Measurements from ENCODE around the gene SPEF2. TPM values are rescaled to one million over a fixed set of nuclear protein-coding genes. Genes with fewer than 3 reads are reported as not detected.
"Not testable (repeated sequence)": the region's sequence is repeated elsewhere in the genome, so short reads cannot be mapped to it uniquely, and the experiment has no call there.

SPEF2 gene
- total RNA-seq, 2 experiments from 2014 or later: 10.6 to 13.0 TPM

DNA sequence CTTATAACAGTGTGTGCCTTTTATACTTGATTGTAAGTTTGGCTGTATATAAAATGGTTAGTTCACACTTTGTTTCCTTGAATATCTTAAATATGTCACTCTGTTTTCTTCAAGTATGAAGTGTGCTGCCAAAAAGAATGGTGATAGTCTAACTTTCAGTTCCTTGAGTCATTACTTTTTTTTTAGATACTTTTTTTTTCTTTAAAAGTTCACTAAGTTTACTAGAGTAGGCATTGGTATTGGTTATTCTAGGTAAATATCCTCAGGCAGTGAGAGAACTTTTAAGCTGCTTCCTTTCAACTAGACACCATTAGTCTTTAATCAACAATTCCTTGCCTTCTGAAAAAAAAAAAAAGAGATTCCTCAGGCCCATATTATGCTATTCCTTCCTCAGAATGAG, 41.9 kb downstream of the SPEF2 start:
- Mint-ChIP-seq H3K4me1 (ENCODE audit: low read depth) (peaks cover 20% of the 10 kb centered on the region), H3K4me3 (no peak overlapping the region), H3K27me3 (no peaks in the 10 kb centered on the region), H3K27ac (no peak overlapping the region), H3K36me3 (peaks cover 16% of the 10 kb centered on the region), H3K9me3 (peaks cover 6% of the 10 kb centered on the region)
- ChIA-PET CTCF (interaction anchor here (0.6 to 5.9 kb wide), 6 partner anchors 8 to 476 kb away, joined by 3 to 51 read pairs (median 4); no protein-coding TSS in a partner anchor), POLR2A (no interaction called here)
- intact Hi-C loops (cut with micrococcal nuclease): loop anchor here (2.0 kb wide), 2 partner anchors 117 to 265 kb away; no protein-coding TSS in a partner anchor
- no peak for DNase-seq

GRCh38 chr5:35660451-35660850, 42.8 kb downstream of the SPEF2 start:
- Mint-ChIP-seq H3K27me3 (no peaks in the 10 kb centered on the region), H3K27ac (no peak overlapping the region), H3K4me3 (no peak overlapping the region), H3K36me3 (peaks cover 16% of the 10 kb centered on the region), H3K4me1 (ENCODE audit: low read depth) (peaks cover 26% of the 10 kb centered on the region), H3K9me3 (peaks cover 6% of the 10 kb centered on the region)
- DNase-seq: no peak
- intact Hi-C loops (cut with micrococcal nuclease): no loop called here
- ChIA-PET CTCF (interaction anchor here (5.1 to 5.9 kb wide), 2 partner anchors 9 to 265 kb away, joined by 47 to 51 read pairs; no protein-coding TSS in a partner anchor), POLR2A (no interaction called here)

- Mint-ChIP-seq H3K9me3 (peaks cover 6% of the 10 kb centered on the region), H3K4me3 (no peak overlapping the region), H3K4me1 (ENCODE audit: low read depth) (peaks cover 37% of the 10 kb centered on the region), H3K27ac (no peak overlapping the region), H3K36me3 (peaks cover 34% of the 10 kb centered on the region), H3K27me3 (no peaks in the 10 kb centered on the region)
- DNase-seq: no peak
- CTCF ChIA-PET: interaction anchor here (0.6 to 2.9 kb wide), 2 partner anchors 13 to 262 kb away, joined by 3 to 18 read pairs; no protein-coding TSS in a partner anchor
- intact Hi-C loops (cut with micrococcal nuclease): no loop called here
- POLR2A ChIA-PET: no interaction called here
Measured at GRCh38 chr5:35664584-35664983, 46.9 kb downstream of the SPEF2 start.

- Mint-ChIP-seq H3K4me3 (no peak overlapping the region), H3K4me1 (ENCODE audit: low read depth) (peaks cover 37% of the 10 kb centered on the region), H3K27me3 (no peaks in the 10 kb centered on the region), H3K9me3 (peaks cover 6% of the 10 kb centered on the region), H3K36me3 (peaks cover 34% of the 10 kb centered on the region), H3K27ac (no peak overlapping the region)
- POLR2A ChIA-PET: no interaction called here
- DNase-seq: no peak
- intact Hi-C loops (cut with micrococcal nuclease): no loop called here
- CTCF ChIA-PET: interaction anchor here (0.6 to 2.9 kb wide), 4 partner anchors 14 to 261 kb away, joined by 3 to 18 read pairs (median 4); partner anchors contain the start of gene SPEF2
Measured at GRCh38 chr5:35665096-35665495, 47.4 kb downstream of the SPEF2 start.

- no peaks in the 10 kb centered on the region for H3K9me3 Mint-ChIP-seq
Measured at GRCh38 chr5:35668319-35668718, 50.7 kb downstream of the SPEF2 start.

DNA sequence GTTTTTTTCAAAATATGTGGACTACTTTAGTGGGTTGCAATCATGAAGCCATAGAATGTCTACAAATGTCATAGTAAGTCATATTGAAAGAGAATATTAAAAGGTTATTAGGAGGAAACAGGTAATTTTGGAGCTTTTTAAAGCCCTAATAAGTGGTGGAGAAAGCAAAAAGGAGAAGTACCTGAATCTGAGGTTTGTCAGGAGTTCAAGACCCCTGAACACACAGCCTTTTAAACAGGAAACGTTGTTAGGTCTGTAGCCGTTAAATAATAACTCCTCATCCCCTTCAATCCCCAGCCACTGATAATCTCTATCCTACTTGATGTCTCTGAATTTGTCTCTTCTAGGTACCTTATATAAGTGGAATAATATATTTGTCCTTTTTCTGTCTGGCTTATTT, 51.1 kb downstream of the SPEF2 start:
- Mint-ChIP-seq H3K4me3 (no peak overlapping the region), H3K36me3 (peaks cover 21% of the 10 kb centered on the region), H3K4me1 (ENCODE audit: low read depth) (peaks cover 69% of the 10 kb centered on the region), H3K9me3 (no peaks in the 10 kb centered on the region), H3K27ac (no peak overlapping the region), H3K27me3 (no peaks in the 10 kb centered on the region)
- POLR2A ChIA-PET: no interaction called here
- CTCF ChIA-PET: interaction anchor here (1.0 to 1.2 kb wide), 3 partner anchors 17 to 257 kb away, joined by 4 to 7 read pairs (median 4); no protein-coding TSS in a partner anchor
- DNase-seq: no peak
- intact Hi-C loops (cut with micrococcal nuclease): loop anchor here (1.0 to 2.0 kb wide), 3 partner anchors 68 to 236 kb away; no protein-coding TSS in a partner anchor

More at GRCh38 chr5:35668319-35668718, 50.7 kb downstream of the SPEF2 start:
- CTCF ChIA-PET: interaction anchor here (1.0 kb wide), 2 partner anchors 165 to 258 kb away, joined by 4 read pairs; no protein-coding TSS in a partner anchor
- H3K27ac Mint-ChIP-seq: peak overlapping the region; percentile 38
- intact Hi-C loops (cut with micrococcal nuclease): loop anchor here (1.0 to 2.0 kb wide), 3 partner anchors 68 to 236 kb away; no protein-coding TSS in a partner anchor
- H3K4me3 Mint-ChIP-seq: no peak overlapping the region
- H3K36me3 Mint-ChIP-seq: peaks cover 23% of the 10 kb centered on the region
- no peaks in the 10 kb centered on the region for H3K27me3 Mint-ChIP-seq
- POLR2A ChIA-PET: no interaction called here
- peak; percentile 30 for DNase-seq
- H3K4me1 Mint-ChIP-seq (ENCODE audit: low read depth): peaks cover 64% of the 10 kb centered on the region

DNA sequence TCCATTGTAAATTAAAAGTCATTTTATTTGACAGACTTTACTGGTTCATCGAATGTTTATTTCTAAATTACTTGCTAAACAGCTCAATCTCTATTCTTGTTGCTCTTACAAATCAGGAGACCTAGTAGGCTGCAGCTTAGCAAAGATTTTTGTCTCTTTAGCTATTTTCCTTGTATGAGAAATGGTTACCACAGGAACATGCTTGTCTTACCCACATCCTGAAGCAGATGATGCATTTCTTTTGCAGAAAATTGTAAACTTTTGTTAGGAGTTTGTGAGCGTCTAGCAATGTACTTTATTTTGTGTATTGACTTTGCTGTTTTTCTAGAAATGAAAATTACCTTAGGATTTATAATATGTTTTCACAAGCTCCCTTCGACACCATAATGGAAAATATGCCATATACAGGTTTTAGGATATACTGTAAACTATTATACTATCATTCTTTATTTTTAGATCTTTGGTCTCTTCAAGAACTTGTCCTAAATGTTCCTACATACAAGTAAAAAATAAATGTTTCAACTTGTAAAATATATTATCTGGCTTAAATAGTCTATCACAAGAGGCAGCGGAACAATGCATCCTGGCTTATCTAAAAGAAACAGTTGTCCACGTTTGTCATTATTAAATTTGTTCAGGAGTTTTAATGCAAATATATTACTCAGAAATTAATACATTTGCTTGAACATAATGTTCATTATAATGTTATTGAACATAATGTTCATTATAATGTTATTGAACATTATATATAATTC, 54.1 kb downstream of the SPEF2 start:
- Mint-ChIP-seq H3K4me3 (no peak overlapping the region), H3K36me3 (peaks cover 17% of the 10 kb centered on the region), H3K4me1 (ENCODE audit: low read depth) (peaks cover 65% of the 10 kb centered on the region), H3K27ac (no peak overlapping the region), H3K27me3 (no peaks in the 10 kb centered on the region), H3K9me3 (no peaks in the 10 kb centered on the region)
- POLR2A ChIA-PET: interaction anchor here (0.9 kb wide), 1 partner anchor 123 kb away, joined by 3 read pairs; no protein-coding TSS in a partner anchor
- no peak for DNase-seq
- CTCF ChIA-PET: interaction anchor here (0.6 to 2.1 kb wide), 5 partner anchors 21 to 253 kb away, joined by 3 to 12 read pairs (median 4); no protein-coding TSS in a partner anchor
- intact Hi-C loops (cut with micrococcal nuclease): loop anchor here (1.0 to 5.0 kb wide), 7 partner anchors 20 to 254 kb away; partner anchors contain the start of genes IL7R and SPEF2

- not testable (repeated sequence) for H3K9me3 Mint-ChIP-seq, DNase-seq, H3K4me3 Mint-ChIP-seq, H3K27me3 Mint-ChIP-seq, H3K27ac Mint-ChIP-seq
- Mint-ChIP-seq H3K36me3 (peaks cover 11% of the 10 kb centered on the region), H3K4me1 (ENCODE audit: low read depth) (peaks cover 62% of the 10 kb centered on the region)
- CTCF ChIA-PET: interaction anchor here (1.0 to 2.1 kb wide), 4 partner anchors 21 to 254 kb away, joined by 3 to 12 read pairs (median 3); no protein-coding TSS in a partner anchor
- intact Hi-C loops (cut with micrococcal nuclease): loop anchor here (5.0 kb wide), 2 partner anchors 150 to 165 kb away; no protein-coding TSS in a partner anchor
- POLR2A ChIA-PET: interaction anchor here (0.6 kb wide), 1 partner anchor 535 kb away, joined by 3 read pairs; no protein-coding TSS in a partner anchor
Measured at GRCh38 chr5:35672296-35672655, 54.6 kb downstream of the SPEF2 start.

DNA sequence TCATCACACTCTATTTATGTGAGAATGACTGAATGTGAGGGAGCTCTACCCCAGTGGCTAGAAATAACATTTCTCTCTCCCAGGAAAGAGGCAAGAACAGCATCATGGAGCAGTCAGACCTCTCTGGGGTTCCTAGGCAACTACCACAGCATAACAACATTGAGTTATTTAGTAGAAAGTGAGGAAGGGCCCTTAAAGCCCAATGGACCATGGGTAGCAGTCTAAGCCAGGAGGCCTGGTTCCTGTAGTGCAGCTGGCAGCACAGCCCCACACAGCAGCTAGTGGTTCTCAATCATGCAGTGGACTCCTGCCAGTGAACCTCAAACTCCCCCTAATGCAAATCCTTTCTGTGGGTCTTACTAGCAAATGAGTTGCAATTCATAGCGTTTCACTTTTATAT, 55.3 kb downstream of the SPEF2 start:
- H3K27ac Mint-ChIP-seq: peak overlapping the region; percentile 69
- no peak overlapping the region for H3K4me3 Mint-ChIP-seq
- peaks cover 8% of the 10 kb centered on the region for H3K36me3 Mint-ChIP-seq
- intact Hi-C loops (cut with micrococcal nuclease): loop anchor here (1.0 to 5.0 kb wide), 3 partner anchors 149 to 229 kb away; no protein-coding TSS in a partner anchor
- POLR2A ChIA-PET: interaction anchor here (0.6 kb wide), 1 partner anchor 536 kb away, joined by 3 read pairs; no protein-coding TSS in a partner anchor
- H3K27me3 Mint-ChIP-seq: no peaks in the 10 kb centered on the region
- CTCF ChIA-PET: interaction anchor here (0.7 to 1.4 kb wide), 6 partner anchors 20 to 253 kb away, joined by 3 to 4 read pairs (median 3); no protein-coding TSS in a partner anchor
- peak; percentile 66 for DNase-seq
- H3K9me3 Mint-ChIP-seq: no peaks in the 10 kb centered on the region
- peaks cover 60% of the 10 kb centered on the region for H3K4me1 Mint-ChIP-seq (ENCODE audit: low read depth)

GRCh38 chr5:35674049-35674448, 56.4 kb downstream of the SPEF2 start:
- H3K4me1 Mint-ChIP-seq (ENCODE audit: low read depth): peaks cover 54% of the 10 kb centered on the region
- H3K4me3 Mint-ChIP-seq: no peak overlapping the region
- intact Hi-C loops (cut with micrococcal nuclease): loop anchor here (5.0 kb wide), 2 partner anchors 148 to 163 kb away; no protein-coding TSS in a partner anchor
- peak overlapping the region; percentile 51 for H3K27ac Mint-ChIP-seq
- no peak for DNase-seq
- H3K9me3 Mint-ChIP-seq: no peaks in the 10 kb centered on the region
- no peaks in the 10 kb centered on the region for H3K27me3 Mint-ChIP-seq
- peaks cover 5% of the 10 kb centered on the region for H3K36me3 Mint-ChIP-seq
- ChIA-PET CTCF (interaction anchor here (1.3 kb wide), 1 partner anchor 22 kb away, joined by 3 read pairs; no protein-coding TSS in a partner anchor), POLR2A (interaction anchor here (0.6 kb wide), 1 partner anchor 133 kb away, joined by 3 read pairs; no protein-coding TSS in a partner anchor)

DNA sequence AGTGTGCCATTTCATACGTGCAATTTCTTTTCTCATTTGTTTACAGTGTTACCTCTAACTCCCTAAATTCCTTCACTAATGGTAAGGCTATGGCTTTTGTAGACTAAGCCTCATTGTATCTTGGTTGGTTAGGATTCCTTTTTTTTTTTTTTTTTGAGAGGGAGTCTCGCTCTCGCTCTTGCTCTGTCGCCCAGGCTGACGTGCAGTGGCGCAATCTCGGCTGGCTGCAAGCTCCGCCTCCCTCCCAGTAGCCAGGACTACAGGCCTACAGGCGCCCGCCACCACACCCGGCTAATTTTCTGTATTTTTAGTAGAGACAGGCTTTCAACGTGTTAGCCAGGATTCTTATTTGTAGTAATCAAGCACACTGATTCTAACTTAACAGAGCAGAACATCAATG, 57.7 kb downstream of the SPEF2 start:
- H3K9me3 Mint-ChIP-seq: no peaks in the 10 kb centered on the region
- no peak for DNase-seq
- intact Hi-C loops (cut with micrococcal nuclease): no loop called here
- peaks cover 2% of the 10 kb centered on the region for H3K36me3 Mint-ChIP-seq
- no peak overlapping the region for H3K27ac Mint-ChIP-seq
- ChIA-PET CTCF (no interaction called here), POLR2A (no interaction called here)
- no peak overlapping the region for H3K4me3 Mint-ChIP-seq
- no peaks in the 10 kb centered on the region for H3K27me3 Mint-ChIP-seq
- H3K4me1 Mint-ChIP-seq (ENCODE audit: low read depth): peaks cover 50% of the 10 kb centered on the region

- Mint-ChIP-seq H3K27me3 (no peaks in the 10 kb centered on the region), H3K9me3 (no peaks in the 10 kb centered on the region), H3K4me1 (ENCODE audit: low read depth) (peaks cover 30% of the 10 kb centered on the region), H3K27ac (no peak overlapping the region), H3K36me3 (peaks cover 2% of the 10 kb centered on the region), H3K4me3 (no peak overlapping the region)
- intact Hi-C loops (cut with micrococcal nuclease): no loop called here
- ChIA-PET CTCF (interaction anchor here (1.2 to 1.5 kb wide), 3 partner anchors 26 to 248 kb away, joined by 4 to 5 read pairs (median 4); no protein-coding TSS in a partner anchor), POLR2A (no interaction called here)
- no peak for DNase-seq
Measured at GRCh38 chr5:35677878-35678277, 60.2 kb downstream of the SPEF2 start.

Data from activated CD4-positive, alpha-beta memory T cell treated with anti-CD3 and anti-CD28 coated beads for 36 hours (primary cell).